ENCODE data around the gene ICAM5.

Gene ICAM5

DNA sequence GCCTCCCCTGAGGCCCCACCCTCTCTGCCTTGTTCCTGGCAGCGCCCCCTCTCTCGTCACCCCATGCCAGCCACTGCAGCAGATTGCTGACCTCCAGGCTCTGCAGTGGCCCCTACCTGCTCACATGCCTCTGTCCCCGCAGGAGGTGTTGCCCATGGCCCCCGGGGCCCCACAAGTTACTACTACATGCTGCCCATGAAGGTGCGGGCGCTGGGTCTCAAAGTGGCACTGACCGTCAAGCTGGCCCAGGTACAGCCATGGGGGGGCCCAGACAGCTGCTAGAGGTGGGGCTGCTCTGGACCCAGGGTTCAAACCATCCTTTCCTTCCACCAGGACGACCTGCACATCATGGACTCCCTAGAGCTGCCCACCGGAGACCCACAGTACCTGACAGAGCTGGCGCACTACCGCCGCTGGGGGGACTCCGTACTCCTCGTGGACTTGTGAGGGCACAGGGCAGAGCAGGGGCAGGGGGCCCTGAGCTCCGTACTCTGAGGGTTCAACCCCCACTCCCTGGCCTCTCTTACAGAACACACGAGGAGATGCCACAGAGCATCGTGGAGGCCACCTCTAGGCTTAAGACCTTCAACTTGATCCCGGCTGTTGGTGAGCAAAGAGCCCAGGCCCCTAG is 31.6 kb upstream of the ICAM5 start:
- peaks cover 18% of the 10 kb centered on the region for H3K4me1 Mint-ChIP-seq
- no peak for DNase-seq
- no peaks in the 10 kb centered on the region for H3K9me3 Mint-ChIP-seq
- H3K36me3 Mint-ChIP-seq, result peaks cover 40% of the 10 kb centered on the region
- H3K27me3 Mint-ChIP-seq, result no peaks in the 10 kb centered on the region
- CTCF ChIA-PET, result interaction anchor here (0.7 to 7.8 kb wide), 16 partner anchors 8 to 159 kb away, joined by 3 to 140 read pairs (median 5); partner anchors contain the start of genes CDC37, FDX2, ICAM1 and ICAM5
- H3K27ac Mint-ChIP-seq, result no peak overlapping the region
- no peak overlapping the region for H3K4me3 Mint-ChIP-seq

DNA sequence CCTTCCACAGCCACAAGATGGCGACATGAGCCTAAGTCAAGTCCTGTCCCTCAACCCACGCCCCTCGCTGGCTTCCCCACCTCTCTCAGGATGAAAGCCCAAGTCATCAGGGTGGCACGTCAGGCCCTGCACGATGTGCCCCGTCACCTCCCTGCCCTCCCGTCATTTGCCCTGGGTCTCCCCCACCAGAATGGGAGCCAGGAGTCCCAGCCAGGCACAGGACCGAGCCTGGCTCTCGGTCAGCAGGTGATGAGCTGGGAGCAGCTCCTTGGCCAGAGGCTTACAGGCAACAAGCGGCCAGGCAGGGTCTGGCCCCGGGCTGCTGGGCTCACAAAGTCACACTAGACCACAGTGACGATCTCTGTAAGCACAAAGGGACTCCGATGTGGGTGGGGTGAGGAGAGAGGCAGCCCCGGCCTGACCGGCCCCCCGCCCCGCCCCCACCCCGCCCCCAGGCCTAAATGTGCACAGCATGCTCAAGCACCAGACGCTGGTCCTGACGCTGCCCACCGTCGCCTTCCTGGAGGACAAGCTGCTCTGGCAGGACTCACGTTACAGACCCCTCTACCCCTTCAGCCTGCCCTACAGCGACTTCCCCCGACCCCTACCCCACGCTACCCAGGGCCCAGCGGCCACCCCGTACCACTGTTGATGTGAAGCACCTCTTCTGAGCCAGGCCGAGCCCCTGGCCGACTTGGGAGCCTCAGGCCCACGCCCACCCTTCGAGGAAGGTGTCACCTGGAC is 30.4 kb upstream of the ICAM5 start:
- Mint-ChIP-seq H3K27ac (peak overlapping the region; percentile 72), H3K36me3 (peaks cover 37% of the 10 kb centered on the region), H3K4me3 (no peak overlapping the region), H3K27me3 (no peaks in the 10 kb centered on the region), H3K9me3 (no peaks in the 10 kb centered on the region), H3K4me1 (peaks cover 14% of the 10 kb centered on the region)
- DNase-seq, result peak; percentile 96
- CTCF ChIA-PET, result interaction anchor here (0.7 to 7.8 kb wide), 25 partner anchors 9 to 322 kb away, joined by 3 to 140 read pairs (median 5); partner anchors contain the start of genes CDC37, FDX2, ICAM1 and ICAM5

DNA sequence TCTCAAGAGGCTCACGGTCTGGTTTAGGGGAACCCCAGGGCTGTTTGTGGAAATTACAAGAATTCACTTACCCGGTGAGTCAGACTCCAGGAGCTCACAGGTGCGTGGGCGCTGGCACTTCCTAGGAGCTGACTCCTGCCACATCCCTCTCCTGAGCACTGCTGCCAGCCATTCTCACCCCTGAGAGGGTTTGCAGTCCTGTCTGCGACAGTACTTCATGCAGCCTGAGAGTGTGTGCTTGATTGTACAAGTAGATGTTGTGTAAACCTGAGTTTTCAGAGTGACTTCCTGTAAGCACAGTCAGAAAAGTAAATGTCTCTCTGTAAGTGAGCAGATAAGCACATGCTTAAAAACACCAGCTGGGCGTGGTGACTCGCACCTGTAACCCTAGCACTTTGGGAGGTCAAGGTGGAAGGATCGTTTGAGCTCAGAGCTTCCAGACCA is 29.6 kb upstream of the ICAM5 start:
- H3K27ac Mint-ChIP-seq, result peak overlapping the region; percentile 72
- DNase-seq, result peak; percentile 36
- H3K9me3 Mint-ChIP-seq, result no peaks in the 10 kb centered on the region
- H3K4me3 Mint-ChIP-seq, result no peak overlapping the region
- CTCF ChIA-PET, result interaction anchor here (0.9 to 7.8 kb wide), 14 partner anchors 10 to 321 kb away, joined by 3 to 140 read pairs (median 4); partner anchors contain the start of genes ICAM1 and TYK2
- no peaks in the 10 kb centered on the region for H3K27me3 Mint-ChIP-seq
- H3K4me1 Mint-ChIP-seq, result peaks cover 11% of the 10 kb centered on the region
- peaks cover 31% of the 10 kb centered on the region for H3K36me3 Mint-ChIP-seq

- peaks cover 11% of the 10 kb centered on the region for H3K4me1 Mint-ChIP-seq
- peaks cover 15% of the 10 kb centered on the region for H3K36me3 Mint-ChIP-seq
Measured at GRCh38 chr19:10262771-10263170, 27.0 kb upstream of the ICAM5 start.

DNA sequence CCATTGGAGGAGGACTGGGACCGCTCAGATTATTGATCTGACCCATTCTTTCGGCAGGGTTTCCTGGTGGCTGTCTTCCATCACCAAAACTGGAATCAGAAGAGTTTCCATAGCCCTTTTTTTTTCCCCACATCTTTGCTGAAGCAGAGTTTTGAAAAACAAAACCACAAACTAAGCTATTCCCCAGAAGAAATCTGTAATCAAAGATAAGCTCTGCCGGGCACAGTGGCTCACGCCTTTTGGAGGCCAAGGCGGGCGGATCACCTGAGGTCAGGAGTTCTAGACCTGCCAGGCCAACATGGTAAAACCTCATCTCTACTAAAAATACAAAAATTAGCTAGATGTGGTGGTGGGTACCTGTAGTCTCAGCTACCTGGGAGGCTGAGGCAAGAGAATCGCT is 23.0 kb upstream of the ICAM5 start:
- Mint-ChIP-seq H3K27ac (no peak overlapping the region), H3K4me1 (peaks cover 25% of the 10 kb centered on the region), H3K36me3 (no peaks in the 10 kb centered on the region), H3K4me3 (no peak overlapping the region), H3K27me3 (peaks cover 13% of the 10 kb centered on the region), H3K9me3 (no peaks in the 10 kb centered on the region)
- no peak for DNase-seq
- CTCF ChIA-PET, result interaction anchor here (6.6 to 7.3 kb wide), 2 partner anchors 120 to 125 kb away, joined by 69 to 133 read pairs; no protein-coding TSS in a partner anchor

More at GRCh38 chr19:10262771-10263170, 27.0 kb upstream of the ICAM5 start:
- Mint-ChIP-seq H3K4me3 (no peak overlapping the region), H3K27me3 (no peaks in the 10 kb centered on the region), H3K9me3 (no peaks in the 10 kb centered on the region), H3K27ac (no peak overlapping the region)
- no peak for DNase-seq
- CTCF ChIA-PET, result interaction anchor here (7.8 kb wide), 1 partner anchor 124 kb away, joined by 140 read pairs; no protein-coding TSS in a partner anchor

GRCh38 chr19:10268071-10268470 is 21.7 kb upstream of the ICAM5 start:
- no peak overlapping the region for H3K4me3 Mint-ChIP-seq
- no peaks in the 10 kb centered on the region for H3K36me3 Mint-ChIP-seq
- peaks cover 37% of the 10 kb centered on the region for H3K4me1 Mint-ChIP-seq
- no peak for DNase-seq
- peaks cover 13% of the 10 kb centered on the region for H3K27me3 Mint-ChIP-seq
- CTCF ChIA-PET, result interaction anchor here (0.7 to 7.3 kb wide), 4 partner anchors 8 to 124 kb away, joined by 3 to 133 read pairs (median 67); no protein-coding TSS in a partner anchor
- H3K27ac Mint-ChIP-seq, result no peak overlapping the region
- no peaks in the 10 kb centered on the region for H3K9me3 Mint-ChIP-seq

DNA sequence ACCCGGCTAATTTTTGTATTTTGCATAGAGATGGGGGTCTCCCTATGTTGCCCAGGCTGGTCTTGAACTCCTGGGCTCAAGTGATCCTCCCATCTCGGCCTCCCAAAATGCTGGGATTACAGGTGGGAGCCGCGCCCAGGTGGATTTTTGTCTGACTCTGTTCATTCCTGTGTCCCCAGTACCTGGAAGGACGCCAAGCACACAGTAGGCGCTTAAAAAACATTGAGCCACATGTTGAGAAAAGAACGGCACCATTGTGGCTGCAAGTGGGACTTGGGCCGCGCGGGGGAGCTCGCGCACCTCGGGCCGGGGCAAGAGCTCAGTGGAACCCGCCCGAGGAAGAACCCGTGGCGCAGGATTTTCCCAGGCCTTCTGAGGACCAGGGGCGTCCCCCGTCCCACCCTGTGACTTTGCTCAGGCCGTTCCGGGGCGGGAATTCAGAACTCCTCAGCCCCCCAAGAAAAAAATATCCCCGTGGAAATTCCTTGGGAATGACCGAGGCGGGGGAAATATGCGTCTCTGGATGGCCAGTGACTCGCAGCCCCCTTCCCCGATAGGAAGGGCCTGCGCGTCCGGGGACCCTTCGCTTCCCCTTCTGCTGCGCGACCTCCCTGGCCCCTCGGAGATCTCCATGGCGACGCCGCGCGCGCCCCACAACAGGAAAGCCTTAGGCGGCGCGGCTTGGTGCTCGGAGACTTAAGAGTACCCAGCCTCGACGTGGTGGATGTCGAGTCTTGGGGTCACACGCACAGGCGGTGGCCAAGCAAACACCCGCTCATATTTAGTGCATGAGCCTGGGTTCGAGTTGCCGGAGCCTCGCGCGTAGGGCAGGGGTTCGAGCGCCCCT is 20.2 kb upstream of the ICAM5 start:
- peak overlapping the region; percentile 79 for H3K4me3 Mint-ChIP-seq
- peak overlapping the region; percentile 89 for H3K27ac Mint-ChIP-seq
- CTCF ChIA-PET, result interaction anchor here (0.6 to 7.3 kb wide), 14 partner anchors 9 to 157 kb away, joined by 3 to 133 read pairs (median 12); partner anchors contain the start of genes CDC37, ICAM4 and ICAM5
- H3K36me3 Mint-ChIP-seq, result peaks cover 3% of the 10 kb centered on the region
- no peaks in the 10 kb centered on the region for H3K9me3 Mint-ChIP-seq
- H3K4me1 Mint-ChIP-seq, result peaks cover 40% of the 10 kb centered on the region
- peak; percentile 90 for DNase-seq
- H3K27me3 Mint-ChIP-seq, result peaks cover 13% of the 10 kb centered on the region

DNA sequence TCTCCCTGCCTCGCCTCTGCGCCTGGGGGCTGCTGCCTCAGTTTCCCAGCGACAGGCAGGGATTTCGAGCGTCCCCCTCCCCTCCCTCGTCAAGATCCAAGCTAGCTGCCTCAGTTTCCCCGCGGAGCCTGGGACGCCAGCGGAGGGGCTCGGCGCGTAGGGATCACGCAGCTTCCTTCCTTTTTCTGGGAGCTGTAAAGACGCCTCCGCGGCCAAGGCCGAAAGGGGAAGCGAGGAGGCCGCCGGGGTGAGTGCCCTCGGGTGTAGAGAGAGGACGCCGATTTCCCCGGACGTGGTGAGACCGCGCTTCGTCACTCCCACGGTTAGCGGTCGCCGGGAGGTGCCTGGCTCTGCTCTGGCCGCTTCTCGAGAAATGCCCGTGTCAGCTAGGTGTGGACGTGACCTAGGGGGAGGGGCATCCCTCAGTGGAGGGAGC is 19.6 kb upstream of the ICAM5 start:
- peak overlapping the region; percentile 79 for H3K4me3 Mint-ChIP-seq
- H3K27me3 Mint-ChIP-seq, result peaks cover 13% of the 10 kb centered on the region

GRCh38 chr19:10270616-10271394 is 18.9 kb upstream of the ICAM5 start, which contains the start of gene ICAM1:
Gene ICAM1, plus strand, starts transcription at chr19:10271120. Its CDS starts 40 bp downstream, at chr19:10271160.
- peak within 1 kb of the TSS; percentile 89 for H3K27ac Mint-ChIP-seq
- CTCF ChIA-PET, result interaction anchor here (0.5 to 7.3 kb wide), 23 partner anchors 9 to 282 kb away, joined by 3 to 133 read pairs (median 5); partner anchors contain the start of genes ICAM4, ICAM5, RAVER1 and TYK2
- DNase-seq, result peak; percentile 86
- H3K36me3 Mint-ChIP-seq, result peaks cover 10% of the 10 kb centered on the region
- peak within 1 kb of the TSS; percentile 79 for H3K4me3 Mint-ChIP-seq
- peaks cover 13% of the 10 kb centered on the region for H3K27me3 Mint-ChIP-seq
- no peaks in the 10 kb centered on the region for H3K9me3 Mint-ChIP-seq
- peaks cover 43% of the 10 kb centered on the region for H3K4me1 Mint-ChIP-seq

More for the DNA sequence above, 19.6 kb upstream of the ICAM5 start:
- H3K4me1 Mint-ChIP-seq, result peaks cover 43% of the 10 kb centered on the region
- peaks cover 8% of the 10 kb centered on the region for H3K36me3 Mint-ChIP-seq
- peak overlapping the region; percentile 89 for H3K27ac Mint-ChIP-seq
- CTCF ChIA-PET, result interaction anchor here (0.5 to 7.3 kb wide), 14 partner anchors 10 to 171 kb away, joined by 3 to 133 read pairs (median 12); partner anchors contain the start of genes ICAM4, ICAM5 and TYK2
- H3K9me3 Mint-ChIP-seq, result no peaks in the 10 kb centered on the region
- DNase-seq, result peak; percentile 82

GRCh38 chr19:10271543-10272086 is 18.1 kb upstream of the ICAM5 start:
- H3K4me1 Mint-ChIP-seq, result peaks cover 43% of the 10 kb centered on the region
- peaks cover 13% of the 10 kb centered on the region for H3K27me3 Mint-ChIP-seq
- H3K4me3 Mint-ChIP-seq, result peak overlapping the region; percentile 79
- no peaks in the 10 kb centered on the region for H3K9me3 Mint-ChIP-seq
- DNase-seq, result peak; percentile 38
- H3K27ac Mint-ChIP-seq, result peak overlapping the region; percentile 89
- CTCF ChIA-PET, result interaction anchor here (0.6 to 7.3 kb wide), 18 partner anchors 9 to 281 kb away, joined by 3 to 133 read pairs (median 6); partner anchors contain the start of genes ICAM4, ICAM5, RAVER1 and TYK2
- peaks cover 10% of the 10 kb centered on the region for H3K36me3 Mint-ChIP-seq

- H3K9me3 Mint-ChIP-seq, result no peaks in the 10 kb centered on the region
- H3K27me3 Mint-ChIP-seq, result no peaks in the 10 kb centered on the region
- H3K4me3 Mint-ChIP-seq, result no peak overlapping the region
- peaks cover 21% of the 10 kb centered on the region for H3K36me3 Mint-ChIP-seq
- DNase-seq, result no peak
- peaks cover 49% of the 10 kb centered on the region for H3K4me1 Mint-ChIP-seq
- H3K27ac Mint-ChIP-seq, result no peak overlapping the region
- CTCF ChIA-PET, result no interaction called here
Measured at GRCh38 chr19:10274589-10274988, 15.2 kb upstream of the ICAM5 start.

DNA sequence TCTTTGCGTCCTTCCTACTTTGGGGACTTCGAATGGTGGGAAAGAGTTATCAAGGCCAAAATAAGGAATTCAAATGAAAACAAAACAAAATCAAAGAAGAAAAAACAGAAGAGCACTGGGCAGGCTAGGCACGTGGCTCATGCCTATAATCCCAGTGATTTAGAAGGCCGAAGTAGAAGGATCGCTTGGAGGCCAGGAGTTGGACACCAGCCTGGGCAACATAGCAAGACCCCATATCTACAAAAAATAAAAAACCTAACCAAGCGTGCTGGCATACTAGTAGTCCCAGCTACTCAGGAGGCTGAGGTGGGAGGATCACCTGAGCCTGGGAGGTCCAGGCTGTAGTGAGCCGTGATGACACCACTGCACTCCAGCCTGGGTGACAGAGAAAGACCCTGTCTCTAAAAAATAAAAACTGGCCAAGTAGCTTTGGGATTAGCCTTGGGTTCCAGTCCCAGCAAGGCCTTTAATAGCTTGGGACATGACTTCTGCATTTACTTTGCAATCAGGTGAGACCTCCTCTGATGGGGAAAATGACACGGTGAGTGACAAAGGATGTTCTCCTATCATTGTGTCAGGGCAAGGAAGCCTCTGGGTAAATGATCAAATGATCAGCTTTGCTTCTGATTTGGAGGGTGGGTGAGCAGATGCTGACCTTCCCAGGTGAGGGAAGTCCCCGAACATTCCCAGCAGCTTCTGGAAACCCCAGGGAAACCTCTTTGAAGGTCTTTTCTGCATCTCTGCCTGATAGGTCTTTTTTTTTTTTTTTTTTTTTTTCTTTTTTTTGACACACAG is 11.8 kb upstream of the ICAM5 start:
- Mint-ChIP-seq H3K4me1 (peaks cover 25% of the 10 kb centered on the region), H3K27ac (no peak overlapping the region), H3K27me3 (no peaks in the 10 kb centered on the region), H3K36me3 (peaks cover 28% of the 10 kb centered on the region), H3K4me3 (no peak overlapping the region), H3K9me3 (no peaks in the 10 kb centered on the region)
- CTCF ChIA-PET, result interaction anchor here (0.6 to 0.8 kb wide), 3 partner anchors 19 to 111 kb away, joined by 3 read pairs; no protein-coding TSS in a partner anchor
- DNase-seq, result no peak
